ENCODE measurements around the gene HMCN1.
A peak's percentile ranks its signal among the peaks of the same experiment; 100 is the strongest.

Gene HMCN1

GRCh38 chr1:186046437-186047211 is 312.4 kb downstream of the HMCN1 start:
- no peak for DNase-seq

- no peak for DNase-seq
Observed at GRCh38 chr1:186050360-186050759, 316.2 kb downstream of the HMCN1 start.

- no peak for DNase-seq
Observed at GRCh38 chr1:186054003-186054402, 319.8 kb downstream of the HMCN1 start.

GRCh38 chr1:186054932-186055331 is 320.7 kb downstream of the HMCN1 start:
- no peak for DNase-seq

- DNase-seq = no peak
Observed at GRCh38 chr1:186055846-186056245, 321.7 kb downstream of the HMCN1 start.

GRCh38 chr1:186057086-186057485 is 322.9 kb downstream of the HMCN1 start:
- no peak for DNase-seq

- DNase-seq = no peak
Observed at GRCh38 chr1:186059311-186059710, 325.1 kb downstream of the HMCN1 start.

- no peak for DNase-seq
Observed at GRCh38 chr1:186059752-186060151, 325.6 kb downstream of the HMCN1 start.

DNA sequence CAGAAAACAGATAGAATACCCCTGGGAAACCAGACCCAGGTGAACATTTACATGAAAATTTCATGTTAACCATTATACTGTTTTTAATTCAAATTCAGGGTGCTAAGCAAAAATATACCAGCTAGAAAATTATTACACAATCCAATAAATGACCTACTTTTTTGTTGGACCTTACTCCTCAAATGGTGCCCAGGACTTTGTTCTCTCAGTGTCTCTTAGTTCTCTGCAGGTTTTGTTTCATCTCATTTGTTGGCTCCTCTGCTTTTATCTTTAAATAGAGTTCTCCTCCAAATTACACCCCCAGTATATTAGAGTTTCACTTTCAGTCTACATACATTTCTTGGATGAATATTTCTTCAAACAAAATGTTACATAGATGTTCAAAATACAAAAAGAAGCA is 326.0 kb downstream of the HMCN1 start:
- no peak for DNase-seq

GRCh38 chr1:186063091-186063657 is 329.0 kb downstream of the HMCN1 start:
- DNase-seq = no peak

DNA sequence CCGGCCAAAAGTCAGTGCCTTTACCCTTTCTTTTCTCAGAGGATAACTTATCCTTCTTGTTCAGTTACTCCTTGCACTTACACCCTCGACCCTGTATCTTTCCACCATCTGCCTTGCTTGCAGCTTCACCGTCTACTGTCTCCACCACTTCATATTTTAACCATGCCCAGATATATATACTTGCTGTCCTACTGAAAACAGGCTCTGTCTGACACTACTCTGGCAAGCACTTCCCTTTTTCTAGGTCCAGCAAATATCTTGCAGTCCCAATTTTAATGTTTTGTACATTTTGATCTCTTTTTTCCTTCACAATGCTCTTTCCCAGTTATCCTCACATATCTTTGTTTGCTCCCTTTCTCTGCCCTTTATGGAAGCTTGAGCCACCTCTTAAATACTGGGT is 332.2 kb downstream of the HMCN1 start:
- DNase-seq = no peak

- no peak for DNase-seq
Observed at GRCh38 chr1:186073697-186074096, 339.5 kb downstream of the HMCN1 start.

DNA sequence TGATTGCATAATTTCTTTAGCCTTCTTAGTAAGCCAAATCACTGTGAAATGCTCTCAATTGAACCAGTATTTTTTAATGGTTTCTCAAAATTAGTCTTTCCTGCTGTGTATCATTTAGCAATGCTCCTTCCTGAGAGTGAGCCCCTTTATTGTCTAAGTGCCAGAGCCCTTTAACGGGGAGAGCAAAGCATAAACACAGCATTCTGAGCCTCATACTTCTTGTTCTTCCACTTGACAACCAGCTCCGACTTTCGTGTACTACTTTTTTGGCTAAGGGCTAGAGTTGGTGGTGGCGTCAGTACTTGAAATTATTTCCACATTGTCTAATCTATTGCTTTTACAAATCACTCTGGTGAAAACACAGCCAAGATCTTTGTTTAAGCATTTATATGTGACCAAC is 341.8 kb downstream of the HMCN1 start:
- no peak for DNase-seq

DNA sequence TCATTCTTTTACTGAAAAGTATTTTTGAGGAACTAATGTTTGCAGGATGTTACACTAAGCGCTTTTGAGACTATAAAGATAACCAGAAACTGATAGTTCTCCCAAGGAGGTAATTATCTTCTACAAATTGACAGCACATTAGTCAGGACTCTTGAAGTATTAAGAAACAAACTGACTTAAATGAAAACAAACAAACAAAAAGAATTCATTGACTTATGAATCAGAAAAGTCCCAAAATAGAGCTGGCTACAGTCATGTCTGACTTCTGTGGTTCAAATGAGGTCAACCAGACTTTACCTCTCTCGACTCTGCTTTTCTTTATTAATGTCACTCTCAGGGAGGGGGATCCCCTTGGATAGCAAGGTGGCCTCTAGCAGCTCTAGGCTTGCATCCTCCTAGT is 344.1 kb downstream of the HMCN1 start:
- no peak for DNase-seq

GRCh38 chr1:186079084-186079684 is 345.0 kb downstream of the HMCN1 start:
- DNase-seq = no peak

- DNase-seq = peak; percentile 31
Observed at GRCh38 chr1:186082235-186082937, 348.2 kb downstream of the HMCN1 start.

- no peak for DNase-seq
Observed at GRCh38 chr1:186086583-186086982, 352.4 kb downstream of the HMCN1 start.

DNA sequence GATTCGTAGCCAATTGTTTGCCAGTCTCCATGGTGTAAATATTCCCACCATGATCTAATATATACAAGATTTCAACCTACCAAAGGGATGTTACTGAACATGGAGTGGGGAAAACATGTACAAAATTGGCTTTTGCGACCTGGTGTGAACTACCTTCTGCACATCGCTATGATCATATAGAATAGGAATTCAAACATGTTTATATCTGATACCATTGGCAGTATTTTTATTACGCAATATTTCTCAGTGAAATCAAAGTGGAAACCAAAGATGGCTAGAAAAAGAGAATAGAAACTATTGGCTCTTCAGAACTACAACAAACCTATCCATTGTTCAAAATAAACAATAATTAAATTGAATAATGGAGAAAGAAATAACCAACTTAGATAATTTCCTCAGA is 355.7 kb downstream of the HMCN1 start:
- DNase-seq = no peak

DNA sequence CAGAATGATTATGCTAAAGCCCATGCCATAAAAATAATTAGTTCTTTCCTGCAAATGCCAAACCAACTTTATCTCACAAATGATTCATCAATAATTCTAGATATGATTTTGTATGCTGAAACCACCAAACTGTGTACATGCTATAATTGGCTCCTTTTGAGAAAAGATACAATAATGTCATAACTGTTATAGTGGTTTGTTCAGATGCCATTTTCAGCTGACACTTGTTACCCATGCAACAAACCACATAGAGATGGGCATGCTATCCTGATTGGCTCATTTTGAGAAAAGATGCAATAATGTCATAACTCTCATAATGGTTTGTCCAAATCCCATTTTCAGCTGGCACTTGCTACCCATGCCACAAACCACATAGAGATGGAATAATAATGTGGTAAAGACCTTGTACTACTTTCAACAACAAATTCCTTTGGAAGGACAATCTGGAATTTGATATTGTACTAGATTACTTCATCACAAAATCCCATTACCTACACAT is 357.1 kb downstream of the HMCN1 start:
- DNase-seq = no peak

- no peak for DNase-seq
Observed at GRCh38 chr1:186093437-186093836, 359.2 kb downstream of the HMCN1 start.

- DNase-seq = no peak
Observed at GRCh38 chr1:186094172-186094571, 360.0 kb downstream of the HMCN1 start.

- DNase-seq = no peak
Observed at GRCh38 chr1:186099336-186100104, 365.3 kb downstream of the HMCN1 start.

GRCh38 chr1:186102107-186102506 is 367.9 kb downstream of the HMCN1 start:
- DNase-seq = no peak

All from NCI-H1436 (cell line).